OCI-LY7 (cell line): ENCODE data around the gene TRAF3. TPM values are rescaled to one million over a fixed set of nuclear protein-coding genes. Genes with fewer than 3 reads are reported as not detected.

Experiments
- BruUV-seq: library from RNA; stranded (reverse); fragments of 400-500 nt; replicated peaks from 2 replicates; lab custom pipeline; 2021; lab: Mats Ljungman, UMichigan
- CTCF ChIA-PET: fragments of 300-600 bp; sonication (Branson Sonifier 250); formaldehyde crosslinking; loops from one replicate; lab custom pipeline; 2022; ENCODE audit warnings: antibody characterized with exemption; ENCODE audit not compliant: unreplicated experiment; lab: Charles Lee
- POLR2A ChIA-PET: fragments of 300-600 bp; sonication (Branson Sonifier 250); formaldehyde crosslinking; loops from one replicate; lab custom pipeline; 2022; ENCODE audit warnings: antibody characterized with exemption; lab: Charles Lee
- DNase-seq: peaks from one replicate; pipeline ENCODE4 v3.0.0-alpha.2; 2015; ENCODE audit warnings: low spot score
- H2AFZ ChIP-seq: fragments of 200-600 bp; sonication (generic), shearing (Covaris generic); 2 replicates; pipeline ENCODE4 v1.6.1; 2014; ENCODE audit warnings: mild to moderate bottlenecking, antibody characterized with exemption, low read length, moderate library complexity
- H3K27ac ChIP-seq: fragments of 200-600 bp; sonication (generic); 2 replicates; pipeline ENCODE4 v1.5.1; 2014; ENCODE audit warnings: mixed run types, low read depth, mild to moderate bottlenecking, moderate library complexity, low read length, inconsistent platforms; ENCODE audit not compliant: poor library complexity, severe bottlenecking
- H3K36me3 ChIP-seq: fragments of 200-600 bp; sonication (generic); 2 replicates; pipeline ENCODE4 v1.6.1; 2014; ENCODE audit warnings: mild to moderate bottlenecking, antibody characterized with exemption, low read length, moderate library complexity, mixed read lengths; ENCODE audit not compliant: insufficient read depth
- H3K4me1 ChIP-seq: fragments of 200-600 bp; sonication (generic); 2 replicates; pipeline ENCODE4 v1.5.1; 2014; ENCODE audit warnings: mild to moderate bottlenecking, low read length; ENCODE audit not compliant: insufficient read depth, poor library complexity, severe bottlenecking
- H3K4me2 ChIP-seq: fragments of 200-600 bp; sonication (generic); 2 replicates; pipeline ENCODE4 v1.6.1; 2014; ENCODE audit warnings: mild to moderate bottlenecking, low read length
- H3K4me3 ChIP-seq: fragments of 200-600 bp; sonication (generic); 2 replicates; pipeline ENCODE4 v1.5.1; 2014; ENCODE audit warnings: mild to moderate bottlenecking, low read depth, low read length; ENCODE audit not compliant: poor library complexity, severe bottlenecking
- H3K79me2 ChIP-seq: fragments of 200-600 bp; sonication (generic); 2 replicates; pipeline ENCODE4 v1.6.1; 2016; ENCODE audit warnings: low read depth, mild to moderate bottlenecking, low read length, moderate library complexity, mixed read lengths; ENCODE audit not compliant: insufficient read depth
- H3K9me2 ChIP-seq: fragments of 200-600 bp; sonication (generic); 2 replicates; pipeline ENCODE4 v1.6.1; 2016; ENCODE audit warnings: mild to moderate bottlenecking, low read length, mixed read lengths; ENCODE audit not compliant: insufficient read depth
- H3K9me3 ChIP-seq: fragments of 200-600 bp; sonication (generic); 2 replicates; pipeline ENCODE4 v1.6.1; 2014; ENCODE audit warnings: mild to moderate bottlenecking, mixed run types, low read length, mixed read lengths
- H4K20me1 ChIP-seq: fragments of 200-600 bp; sonication (generic); 2 replicates; pipeline ENCODE4 v1.6.1; 2014; ENCODE audit warnings: mild to moderate bottlenecking, antibody characterized with exemption, low read length, moderate library complexity, mixed read lengths; ENCODE audit not compliant: insufficient read depth
- EZH2phosphoT487 ChIP-seq: fragments of 200-600 bp; sonication (generic); IDR thresholded peaks from 2 replicates; pipeline ENCODE4 v1.6.1; 2018; ENCODE audit warnings: low read depth, borderline replicate concordance, mild to moderate bottlenecking, mixed run types, antibody characterized with exemption, low read length, moderate library complexity, mixed read lengths
- intact Hi-C: fragments of 100-400 bp; cut with micrococcal nuclease; formaldehyde crosslinking; loops from one replicate; pipeline ENCODE4 v1.10.0; 2022; ENCODE audit not compliant: unreplicated experiment
- total RNA-seq, 2 experiments: library from RNA; depleted of rRNA in 1 of 2; stranded (reverse); fragments of >200 nt in 1 of 2; shearing (Covaris generic) in 1 of 2; gene quantifications; 2 replicates each; pipeline ENCODE4 v1.2.3, GENCODE V29; 2014 to 2022
- TF ChIP-seq, protein P1 (sequence below): fragments of 200-600 bp; sonication (generic); conservative IDR thresholded peaks from 2 replicates; pipeline ENCODE4 v1.5.1; 2014; ENCODE audit warnings: mild to moderate bottlenecking, antibody characterized with exemption, low read length, moderate library complexity, mixed read lengths

Gene TRAF3
- total RNA-seq, 2 experiments from 2014 or later = 0.82 to 2.9 TPM

DNA sequence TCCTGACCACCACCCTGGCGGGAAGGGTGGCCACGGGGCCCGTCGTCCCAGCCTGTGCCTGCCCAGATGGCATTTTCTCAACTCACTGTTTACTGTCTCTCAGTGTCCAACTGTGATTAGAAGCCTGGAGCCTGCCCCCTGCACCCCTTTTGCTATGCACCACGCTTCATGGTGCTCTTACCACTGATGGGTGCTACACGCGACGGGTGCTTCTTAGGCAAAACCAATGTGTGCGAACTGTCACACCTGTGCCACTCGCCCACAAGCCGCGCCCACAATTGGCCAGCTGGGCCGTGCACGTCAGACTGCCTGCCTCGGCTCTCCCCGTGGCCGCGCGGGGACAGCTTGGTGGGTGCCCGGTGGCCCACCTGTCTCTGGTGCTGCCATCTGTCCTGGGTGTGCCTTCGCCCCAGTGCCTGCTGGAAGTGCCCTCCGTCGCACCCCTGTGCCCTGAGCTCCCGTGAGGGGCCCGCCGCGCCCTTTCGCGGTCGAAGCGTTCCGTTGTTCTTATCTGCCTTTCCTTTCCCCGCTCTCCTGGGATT is 130.1 kb downstream of the TRAF3 start:
- POLR2A ChIA-PET = no interaction called here
- peaks cover 3% of the 10 kb centered on the region; the same call in 1 of the 2 replicates for H4K20me1 ChIP-seq
- no peaks in the 10 kb centered on the region for H3K36me3 ChIP-seq
- H3K79me2 ChIP-seq = no peaks in the 10 kb centered on the region
- no peak overlapping the region for H3K27ac ChIP-seq
- BruUV-seq = no TSS peak
- TF ChIP-seq, protein P1, sequence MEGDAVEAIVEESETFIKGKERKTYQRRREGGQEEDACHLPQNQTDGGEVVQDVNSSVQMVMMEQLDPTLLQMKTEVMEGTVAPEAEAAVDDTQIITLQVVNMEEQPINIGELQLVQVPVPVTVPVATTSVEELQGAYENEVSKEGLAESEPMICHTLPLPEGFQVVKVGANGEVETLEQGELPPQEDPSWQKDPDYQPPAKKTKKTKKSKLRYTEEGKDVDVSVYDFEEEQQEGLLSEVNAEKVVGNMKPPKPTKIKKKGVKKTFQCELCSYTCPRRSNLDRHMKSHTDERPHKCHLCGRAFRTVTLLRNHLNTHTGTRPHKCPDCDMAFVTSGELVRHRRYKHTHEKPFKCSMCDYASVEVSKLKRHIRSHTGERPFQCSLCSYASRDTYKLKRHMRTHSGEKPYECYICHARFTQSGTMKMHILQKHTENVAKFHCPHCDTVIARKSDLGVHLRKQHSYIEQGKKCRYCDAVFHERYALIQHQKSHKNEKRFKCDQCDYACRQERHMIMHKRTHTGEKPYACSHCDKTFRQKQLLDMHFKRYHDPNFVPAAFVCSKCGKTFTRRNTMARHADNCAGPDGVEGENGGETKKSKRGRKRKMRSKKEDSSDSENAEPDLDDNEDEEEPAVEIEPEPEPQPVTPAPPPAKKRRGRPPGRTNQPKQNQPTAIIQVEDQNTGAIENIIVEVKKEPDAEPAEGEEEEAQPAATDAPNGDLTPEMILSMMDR = no peak
- no peak for TF ChIP-seq EZH2phosphoT487
- intact Hi-C loops = no loop called here
- H3K4me1 ChIP-seq = peaks cover 5% of the 10 kb centered on the region
- CTCF ChIA-PET = no interaction called here
- no peaks in the 10 kb centered on the region for H3K9me3 ChIP-seq
- H3K4me2 ChIP-seq = no peak overlapping the region
- no peak for DNase-seq
- no peaks in the 10 kb centered on the region for H3K9me2 ChIP-seq
- no peak overlapping the region for H3K4me3 ChIP-seq
- no peak overlapping the region for H2AFZ ChIP-seq

DNA sequence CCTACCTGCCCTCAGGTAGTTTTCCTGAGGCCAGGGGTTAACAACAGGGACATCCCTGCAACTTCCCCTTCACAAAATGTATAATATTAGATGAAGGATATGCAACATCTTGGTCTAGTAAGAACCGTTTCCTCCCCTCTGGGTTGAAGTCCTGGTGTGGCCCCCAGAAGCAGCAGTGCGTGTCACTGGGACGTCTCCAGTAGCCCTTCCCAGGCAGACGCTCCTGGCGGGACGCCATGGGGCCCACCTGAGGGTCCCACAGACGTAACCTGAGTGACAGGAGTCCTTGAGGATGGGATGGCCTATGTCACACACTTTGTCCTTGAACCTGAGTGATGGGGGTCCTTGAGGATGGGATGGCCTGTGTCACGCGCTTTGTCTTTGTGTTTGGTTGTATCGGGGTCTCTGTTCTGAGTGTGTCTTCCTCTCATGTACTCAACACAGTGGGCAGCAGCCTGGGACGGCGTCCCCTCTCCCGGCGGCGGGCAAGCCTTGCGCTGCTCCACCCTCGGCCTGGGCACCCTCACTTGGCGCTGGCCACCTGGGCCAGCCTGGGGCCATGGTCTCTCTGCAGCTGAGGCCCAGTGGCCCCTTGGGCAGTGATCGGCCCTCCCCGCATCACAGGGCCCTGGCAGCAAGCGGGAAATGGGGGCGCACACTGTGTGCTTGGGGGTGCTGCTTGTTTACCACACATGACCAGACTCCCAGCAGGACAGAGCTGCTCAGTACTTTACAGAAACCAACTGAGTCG is 130.9 kb downstream of the TRAF3 start:
- Histone ChIP-seq H3K27ac (no peak overlapping the region), H3K4me3 (no peak overlapping the region), H3K4me2 (no peak overlapping the region), H3K4me1 (no peaks in the 10 kb centered on the region), H3K79me2 (no peaks in the 10 kb centered on the region), H4K20me1 (no peaks in the 10 kb centered on the region), H3K36me3 (no peaks in the 10 kb centered on the region), H3K9me3 (no peaks in the 10 kb centered on the region), H3K9me2 (no peaks in the 10 kb centered on the region), H2AFZ (no peak overlapping the region)
- CTCF ChIA-PET = no interaction called here
- BruUV-seq = no TSS peak
- POLR2A ChIA-PET = no interaction called here
- intact Hi-C loops = no loop called here
- no peak for TF ChIP-seq EZH2phosphoT487
- TF ChIP-seq, protein P1 = no peak
- DNase-seq = no peak
